IPS-11a (cell line): ENCODE measurements around the gene RNF212.

Experiments
- H3K4me3 ChIP-seq: one replicate; pipeline ENCODE4 v1.5.1; 2013; ENCODE audit warnings: low read depth, low read length, control low read depth

RNF212 gene

GRCh38 chr4:1115528-1116293 lies 2.3 kb upstream of the RNF212 start:
- no peak overlapping the region for H3K4me3 ChIP-seq

GRCh38 chr4:1112821-1113182 lies 562 bp downstream of the RNF212 start:
- no peak overlapping the region for H3K4me3 ChIP-seq

GRCh38 chr4:1112174-1112820 lies 1.1 kb downstream of the RNF212 start:
- H3K4me3 ChIP-seq, result no peak overlapping the region

- no peak overlapping the region for H3K4me3 ChIP-seq
These were observed 2.0 kb downstream of the RNF212 start for GRCh38 chr4:1111259-1111809.

GRCh38 chr4:1109898-1110506 lies 3.4 kb downstream of the RNF212 start:
- H3K4me3 ChIP-seq, result no peak overlapping the region

GRCh38 chr4:1109333-1109732 lies 4.0 kb downstream of the RNF212 start:
- no peak overlapping the region for H3K4me3 ChIP-seq

- H3K4me3 ChIP-seq, result no peak overlapping the region
These were observed 7.7 kb downstream of the RNF212 start for GRCh38 chr4:1105662-1106061.

- no peak overlapping the region for H3K4me3 ChIP-seq
These were observed 8.3 kb downstream of the RNF212 start for GRCh38 chr4:1105067-1105466.

GRCh38 chr4:1104647-1105046 lies 8.7 kb downstream of the RNF212 start:
- no peak overlapping the region for H3K4me3 ChIP-seq

- no peak overlapping the region for H3K4me3 ChIP-seq
These were observed 13.6 kb downstream of the RNF212 start for GRCh38 chr4:1099684-1100335.

- no peak overlapping the region for H3K4me3 ChIP-seq
These were observed 14.1 kb downstream of the RNF212 start for GRCh38 chr4:1099270-1099669.

- H3K4me3 ChIP-seq, result no peak overlapping the region
These were observed 14.9 kb downstream of the RNF212 start for GRCh38 chr4:1098311-1098925.

GRCh38 chr4:1097553-1097952 lies 15.8 kb downstream of the RNF212 start:
- no peak overlapping the region for H3K4me3 ChIP-seq

- H3K4me3 ChIP-seq, result no peak overlapping the region
These were observed 16.5 kb downstream of the RNF212 start for GRCh38 chr4:1096841-1097240.

GRCh38 chr4:1094336-1094690 lies 19.1 kb downstream of the RNF212 start:
- H3K4me3 ChIP-seq, result no peak overlapping the region

GRCh38 chr4:1093391-1094335 lies 19.7 kb downstream of the RNF212 start:
- no peak overlapping the region for H3K4me3 ChIP-seq

GRCh38 chr4:1092983-1093361 lies 20.4 kb downstream of the RNF212 start:
- H3K4me3 ChIP-seq, result no peak overlapping the region

GRCh38 chr4:1092026-1092982 lies 21.1 kb downstream of the RNF212 start:
- H3K4me3 ChIP-seq, result no peak overlapping the region

- H3K4me3 ChIP-seq, result no peak overlapping the region
These were observed 21.8 kb downstream of the RNF212 start for GRCh38 chr4:1091561-1091995.
